Endothelial cell of umbilical vein (primary cell): ENCODE results near the gene PCGF2. TPM values are rescaled to one million over a fixed set of nuclear protein-coding genes. Genes with fewer than 3 reads are reported as not detected.

Experiments
- BruUV-seq: library from RNA; stranded (reverse); fragments of 400-500 nt; replicated peaks from 2 replicates; lab custom pipeline; 2021; lab: Mats Ljungman, UMichigan
- CTCF ChIA-PET: fragments of 300-600, 350-600 bp; sonication (Branson Sonifier 250); formaldehyde crosslinking; loops from one replicate; lab custom pipeline; 2021; ENCODE audit warnings: antibody characterized with exemption, inconsistent platforms; lab: Charles Lee
- POLR2A ChIA-PET: fragments of 300-600, 350-600 bp; sonication (Branson Sonifier 250); formaldehyde crosslinking; loops from one replicate; lab custom pipeline; 2021; ENCODE audit warnings: antibody characterized with exemption, inconsistent platforms; lab: Charles Lee
- DNase-seq: peaks from one replicate; pipeline ENCODE4 v3.0.0-alpha.2; 2011; ENCODE audit warnings: low read depth, low spot score
- FAIRE-seq: peaks from 2 replicates; lab custom pipeline; 2011; peaks lifted over from hg19 to GRCh38; lab: Jason Lieb, UNC
- H2AFZ ChIP-seq: 2 replicates; pipeline ENCODE4 v1.6.0; 2012; ENCODE audit warnings: low read depth, low read length, control low read depth, inconsistent platforms
- H3K27ac ChIP-seq: 2 replicates; pipeline ENCODE4 v1.5.1; 2011; ENCODE audit warnings: low read depth, mild to moderate bottlenecking, control low read depth, low read length, moderate library complexity; ENCODE audit not compliant: insufficient read depth
- H3K27me3 ChIP-seq, 2 experiments: 2 replicates each; pipeline versions ENCODE4 v1.6.0 to v1.6.1; 2011; ENCODE audit warnings: low read length in 2 of 2, mixed read lengths in 1 of 2; ENCODE audit not compliant: control insufficient read depth in 2 of 2, insufficient read depth in 2 of 2
- H3K36me3 ChIP-seq, 2 experiments: 2 replicates in 1 of 2; 3 replicates in 1 of 2; pipeline ENCODE4 v1.5.1; 2011; ENCODE audit warnings: low read length in 2 of 2, mild to moderate bottlenecking in 1 of 2, moderate library complexity in 1 of 2; ENCODE audit not compliant: control insufficient read depth in 2 of 2, insufficient read depth in 2 of 2; ENCODE audit errors: extremely low read depth in 1 of 2
- H3K4me1 ChIP-seq: 3 replicates; pipeline ENCODE4 v1.5.1; 2011; ENCODE audit warnings: mild to moderate bottlenecking, low read length; ENCODE audit not compliant: control insufficient read depth, insufficient read depth; ENCODE audit errors: extremely low read depth
- H3K4me2 ChIP-seq: 2 replicates; pipeline ENCODE4 v1.6.1; 2011; ENCODE audit warnings: low read length, control low read depth, mixed read lengths; ENCODE audit not compliant: insufficient read depth
- H3K4me3 ChIP-seq, 3 experiments: fragments of 200-600 bp in 1 of 3; sonication (generic), shearing (Covaris generic) in 1 of 3; replicated peaks in 1 of 3; 2 replicates each; pipeline ENCODE4 v1.5.1; 2011 to 2016; ENCODE audit warnings: control low read depth in 3 of 3, low read length in 3 of 3, mild to moderate bottlenecking in 2 of 3, inconsistent platforms in 1 of 3, low read depth in 1 of 3, moderate library complexity in 1 of 3; ENCODE audit not compliant: insufficient read depth in 1 of 3
- H3K79me2 ChIP-seq: 2 replicates; pipeline ENCODE4 v1.6.0; 2012; ENCODE audit warnings: low read length, inconsistent platforms; ENCODE audit not compliant: control insufficient read depth, insufficient read depth
- H3K9ac ChIP-seq: replicated peaks from 2 replicates; pipeline ENCODE3; 2011; ENCODE audit warnings: low read length, control low read depth; ENCODE audit not compliant: insufficient read depth; ENCODE audit errors: extremely low read depth
- H3K9me1 ChIP-seq: replicated peaks from 3 replicates; pipeline ENCODE4 v1.6.0; 2011; ENCODE audit warnings: mild to moderate bottlenecking, low read length; ENCODE audit not compliant: control insufficient read depth, insufficient read depth; ENCODE audit errors: extremely low read depth
- H3K9me3 ChIP-seq: replicated peaks from 2 replicates; pipeline ENCODE4 v1.5.1; 2012; ENCODE audit warnings: low read length, inconsistent platforms; ENCODE audit not compliant: control insufficient read depth, insufficient read depth
- H4K20me1 ChIP-seq: replicated peaks from 2 replicates; pipeline ENCODE3; 2011; ENCODE audit warnings: mild to moderate bottlenecking, low read length; ENCODE audit not compliant: control insufficient read depth, insufficient read depth; ENCODE audit errors: extremely low read depth
- EZH2 ChIP-seq: IDR thresholded peaks from 2 replicates; pipeline ENCODE4 v1.6.1; 2012; ENCODE audit warnings: borderline replicate concordance, low read depth, mild to moderate bottlenecking, moderate library complexity, low read length, inconsistent platforms; ENCODE audit not compliant: severe bottlenecking
- FOS ChIP-seq: IDR thresholded peaks from 2 replicates; pipeline ENCODE4 v1.6.1; 2011; ENCODE audit warnings: mild to moderate bottlenecking, low read length, moderate library complexity, borderline replicate concordance; ENCODE audit not compliant: insufficient read depth
- GATA2 ChIP-seq: IDR thresholded peaks from 2 replicates; pipeline ENCODE4 v1.7.0; 2011; ENCODE audit warnings: low read depth, mild to moderate bottlenecking, moderate library complexity, mixed read lengths, low read length; ENCODE audit not compliant: insufficient read length, insufficient read depth
- JUN ChIP-seq: IDR thresholded peaks from 2 replicates; pipeline ENCODE4 v1.6.1; 2011; ENCODE audit warnings: borderline replicate concordance, low read depth; ENCODE audit not compliant: insufficient read length, insufficient read depth
- MYC ChIP-seq: IDR thresholded peaks from one replicate; pipeline ENCODE4 v1.6.1; 2011; ENCODE audit warnings: mild to moderate bottlenecking, low read depth, low read length
- POLR2A ChIP-seq: IDR thresholded peaks from 2 replicates; pipeline ENCODE4 v1.6.1; 2012; ENCODE audit warnings: low read depth, mild to moderate bottlenecking, control low read depth, low read length
- POLR2AphosphoS5 ChIP-seq: IDR thresholded peaks from 2 replicates; pipeline ENCODE4 v1.6.1; 2012; ENCODE audit warnings: low read depth, mild to moderate bottlenecking, control low read depth, low read length, moderate library complexity; ENCODE audit not compliant: insufficient read depth
- dilution Hi-C: fragments of 300-500 bp; cut with MboI; formaldehyde crosslinking; loops from one replicate; pipeline ENCODE4 v1.15.0; 2019; ENCODE audit warnings: low sequenced_read_pairs; ENCODE audit not compliant: extremely low pct_ligation_motif_present
- intact Hi-C: fragments of 100-400 bp; cut with micrococcal nuclease; formaldehyde crosslinking; loops from one replicate; pipeline ENCODE4 v1.10.0; 2022
- polyA plus RNA-seq, 4 experiments: library from polyadenylated mRNA; depleted of rRNA in 3 of 4; stranded (reverse) in 3 of 4; unstranded in 1 of 4; fragments of >200 nt; gene quantifications; 2 replicates each; pipeline versions ENCODE4 v1.2.1 to v1.2.3, GENCODE V29; 2011 to 2012; ENCODE audit warnings: missing spikeins in 1 of 4
- total RNA-seq: library from RNA; stranded (reverse); gene quantifications from 2 replicates; pipeline ENCODE4 v1.2.3, GENCODE V29; 2021
- TF ChIP-seq, protein P1 (sequence below), 2 donors: IDR thresholded peaks; 1 replicate in 1 of 2; 2 replicates in 1 of 2; pipeline ENCODE4 v1.5.1; 2011; ENCODE audit warnings: low read length in 2 of 2, mild to moderate bottlenecking in 2 of 2, moderate library complexity in 2 of 2, control low read depth in 1 of 2, inconsistent platforms in 1 of 2, low read depth in 1 of 2; ENCODE audit not compliant: insufficient read depth in 1 of 2; ENCODE audit errors: extremely low read depth in 1 of 2
- TF ChIP-seq, protein P2 (sequence below): IDR thresholded peaks from 2 replicates; pipeline ENCODE4 v1.6.1; 2011; ENCODE audit not compliant: insufficient read depth, insufficient read length

The PCGF2 gene
- total and polyA plus RNA-seq, 2 donors (not counting 3 experiments of a cell fraction or from before 2014, with no cell fraction given), result 39.8 to 78.4 TPM

DNA sequence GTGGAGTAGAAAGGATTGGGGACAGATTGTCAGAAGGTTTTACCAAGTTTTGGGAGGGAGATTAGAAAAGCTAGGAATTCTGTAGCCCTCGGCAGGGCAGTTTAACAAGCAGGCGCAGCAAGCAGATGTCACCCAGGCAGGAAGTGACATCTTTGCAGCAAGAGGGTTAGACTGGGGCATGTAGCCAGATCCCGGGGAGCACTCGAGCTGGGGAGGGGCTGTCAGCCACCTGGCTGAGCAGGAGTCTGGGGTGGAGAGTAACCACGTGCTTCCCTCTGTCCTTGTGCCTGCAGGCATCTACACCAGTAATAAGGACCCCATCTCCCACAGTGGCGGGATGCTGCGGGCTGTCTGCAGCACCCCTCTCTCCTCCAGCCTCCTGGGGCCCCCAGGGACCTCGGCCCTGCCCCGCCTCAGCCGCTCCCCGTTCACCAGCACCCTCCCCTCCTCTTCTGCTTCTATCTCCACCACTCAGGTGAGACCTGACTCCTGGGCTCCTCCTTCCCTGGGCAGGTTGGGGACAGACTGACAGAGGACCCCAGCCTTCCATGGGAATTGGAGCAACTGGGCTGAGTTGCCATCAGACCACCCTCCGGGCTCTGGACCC is 30.9 kb downstream of the PCGF2 start:
- no peak for FAIRE-seq
- TF ChIP-seq MYC, result no peak
- no peak for TF ChIP-seq POLR2A
- no peak for TF ChIP-seq POLR2AphosphoS5
- TF ChIP-seq FOS, result no peak
- no peak for TF ChIP-seq GATA2
- no peak for TF ChIP-seq EZH2
- TF ChIP-seq, protein P1, sequence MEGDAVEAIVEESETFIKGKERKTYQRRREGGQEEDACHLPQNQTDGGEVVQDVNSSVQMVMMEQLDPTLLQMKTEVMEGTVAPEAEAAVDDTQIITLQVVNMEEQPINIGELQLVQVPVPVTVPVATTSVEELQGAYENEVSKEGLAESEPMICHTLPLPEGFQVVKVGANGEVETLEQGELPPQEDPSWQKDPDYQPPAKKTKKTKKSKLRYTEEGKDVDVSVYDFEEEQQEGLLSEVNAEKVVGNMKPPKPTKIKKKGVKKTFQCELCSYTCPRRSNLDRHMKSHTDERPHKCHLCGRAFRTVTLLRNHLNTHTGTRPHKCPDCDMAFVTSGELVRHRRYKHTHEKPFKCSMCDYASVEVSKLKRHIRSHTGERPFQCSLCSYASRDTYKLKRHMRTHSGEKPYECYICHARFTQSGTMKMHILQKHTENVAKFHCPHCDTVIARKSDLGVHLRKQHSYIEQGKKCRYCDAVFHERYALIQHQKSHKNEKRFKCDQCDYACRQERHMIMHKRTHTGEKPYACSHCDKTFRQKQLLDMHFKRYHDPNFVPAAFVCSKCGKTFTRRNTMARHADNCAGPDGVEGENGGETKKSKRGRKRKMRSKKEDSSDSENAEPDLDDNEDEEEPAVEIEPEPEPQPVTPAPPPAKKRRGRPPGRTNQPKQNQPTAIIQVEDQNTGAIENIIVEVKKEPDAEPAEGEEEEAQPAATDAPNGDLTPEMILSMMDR (IDR thresholded peaks at IDR 0.05; ENCODE audit: extremely low read depth in 1 of 2, insufficient read depth in 1 of 2, low read depth in 1 of 2, low read length in 2 of 2), result no peak
- TF ChIP-seq, protein P2, sequence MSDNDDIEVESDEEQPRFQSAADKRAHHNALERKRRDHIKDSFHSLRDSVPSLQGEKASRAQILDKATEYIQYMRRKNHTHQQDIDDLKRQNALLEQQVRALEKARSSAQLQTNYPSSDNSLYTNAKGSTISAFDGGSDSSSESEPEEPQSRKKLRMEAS, result no peak
- TF ChIP-seq JUN, result no peak
- H3K9ac ChIP-seq, result no peak overlapping the region
- no peak overlapping the region for H3K27ac ChIP-seq
- no peaks in the 10 kb centered on the region for H4K20me1 ChIP-seq
- no peak overlapping the region for H2AFZ ChIP-seq
- dilution Hi-C loops (no loop called here), intact Hi-C loops (no loop called here)
- H3K9me1 ChIP-seq, result no peaks in the 10 kb centered on the region
- no peak for DNase-seq
- peaks cover 5 to 43% of the 10 kb centered on the region in 2 experiments for H3K36me3 ChIP-seq
- H3K79me2 ChIP-seq, result no peaks in the 10 kb centered on the region
- no peak overlapping the region for H3K4me2 ChIP-seq
- CTCF ChIA-PET, result interaction anchor here (2.4 kb wide), 1 partner anchor 11 kb away, joined by 16 read pairs; the partner anchor contains the start of gene MLLT6
- H3K9me3 ChIP-seq, result no peaks in the 10 kb centered on the region
- H3K27me3 ChIP-seq, result no peaks in the 10 kb centered on the region
- POLR2A ChIA-PET, result no interaction called here
- no peaks in the 10 kb centered on the region for H3K4me1 ChIP-seq
- H3K4me3 ChIP-seq, result no peak overlapping the region
- no TSS peak for BruUV-seq
